ENCODE measurements around the gene PRR33. TPM values are rescaled to one million over a fixed set of nuclear protein-coding genes. Genes with fewer than 3 reads are reported as not detected.

Gene PRR33
- total and polyA plus RNA-seq, 2 donors (not counting 3 experiments of a cell fraction or from before 2014, with no cell fraction given), result not detected

- Histone ChIP-seq H3K9me1 (replicated peaks; ENCODE audit: control insufficient read depth, extremely low read depth, insufficient read depth, low read length) (no peaks in the 10 kb centered on the region), H3K9me3 (replicated peaks; ENCODE audit: control insufficient read depth, insufficient read depth, low read length) (no peaks in the 10 kb centered on the region), H3K79me2 (ENCODE audit: control insufficient read depth, insufficient read depth, low read length) (no peaks in the 10 kb centered on the region), H3K4me3 (replicated peaks in 1 of 3; ENCODE audit: insufficient read depth in 1 of 3, low read depth in 1 of 3, low read length in 3 of 3) (no peak overlapping the region), H3K4me2 (ENCODE audit: insufficient read depth, low read length) (no peak overlapping the region), H3K4me1 (ENCODE audit: control insufficient read depth, extremely low read depth, insufficient read depth, low read length) (no peaks in the 10 kb centered on the region), H3K9ac (replicated peaks; ENCODE audit: extremely low read depth, insufficient read depth, low read length) (no peak overlapping the region), H3K27ac (ENCODE audit: insufficient read depth, low read depth, low read length) (no peak overlapping the region), H4K20me1 (replicated peaks; ENCODE audit: control insufficient read depth, extremely low read depth, insufficient read depth, low read length) (no peaks in the 10 kb centered on the region), H3K27me3 (ENCODE audit: control insufficient read depth in 2 of 2, insufficient read depth in 2 of 2, low read length in 2 of 2) (no peaks in the 10 kb centered on the region), H3K36me3 (ENCODE audit: control insufficient read depth in 2 of 2, extremely low read depth in 1 of 2, insufficient read depth in 2 of 2, low read length in 2 of 2) (no peaks in the 10 kb centered on the region), H2AFZ (ENCODE audit: low read depth, low read length) (no peak overlapping the region)
- no TSS peak for BruUV-seq (replicated peaks)
- ChIA-PET POLR2A (no interaction called here), CTCF (interaction anchor here (1.2 to 4.0 kb wide), 6 partner anchors 15 to 305 kb away, joined by 3 to 17 read pairs (median 10); no protein-coding TSS in a partner anchor)
- TF ChIP-seq POLR2A (IDR thresholded peaks at IDR 0.05; ENCODE audit: low read depth, low read length) (no peak), JUN (IDR thresholded peaks at IDR 0.05; ENCODE audit: borderline replicate concordance, insufficient read depth, insufficient read length, low read depth) (no peak), CTCF (IDR thresholded peaks at IDR 0.05; ENCODE audit: extremely low read depth in 1 of 2, insufficient read depth in 1 of 2, low read depth in 1 of 2, low read length in 2 of 2) (no peak), MYC (IDR thresholded peaks at IDR 0.05; ENCODE audit: low read depth, low read length) (no peak), EZH2 (IDR thresholded peaks at IDR 0.05; ENCODE audit: borderline replicate concordance, low read depth, low read length, severe bottlenecking) (no peak), FOS (IDR thresholded peaks at IDR 0.05; ENCODE audit: borderline replicate concordance, insufficient read depth, low read length) (no peak), POLR2AphosphoS5 (IDR thresholded peaks at IDR 0.05; ENCODE audit: insufficient read depth, low read depth, low read length) (no peak), GATA2 (IDR thresholded peaks at IDR 0.05; ENCODE audit: insufficient read depth, insufficient read length, low read depth, low read length) (no peak), MAX (IDR thresholded peaks at IDR 0.05; ENCODE audit: insufficient read depth, insufficient read length) (no peak)
- no peak for DNase-seq (ENCODE audit: low read depth, low spot score)
- FAIRE-seq, result no peak
- intact Hi-C loops (cut with micrococcal nuclease), result no loop called here
- dilution Hi-C loops (cut with MboI; ENCODE audit: extremely low pct_ligation_motif_present, low sequenced_read_pairs), result no loop called here
Observed at GRCh38 chr11:1847006-1847735, 44.5 kb downstream of the PRR33 start.
